NCI-H524 treated with DMSO at 0.1 percent for 48 hours (cell line): ENCODE results near the gene METTL25.

Experiments
- DNase-seq: peaks from one replicate; lab custom pipeline; 2025; lab: John Stamatoyannopoulos, UW

METTL25 gene

GRCh38 chr12:82525616-82526015 lies 167.3 kb downstream of the METTL25 start:
- DNase-seq: no peak

GRCh38 chr12:82527165-82527780 lies 168.9 kb downstream of the METTL25 start:
- DNase-seq: no peak
